Nephron progenitor cell (in vitro differentiated cells): ENCODE measurements around the gene COL4A2.

ENCODE experiments used
- DNase-seq: peaks from one replicate; pipeline ENCODE4 v3.0.0; 2021
- H3K27ac Mint-ChIP-seq: 2 replicates; pipeline ENCODE4 v1.8.0; 2021; ENCODE audit warnings: mild to moderate bottlenecking, moderate library complexity, mixed read lengths
- H3K27me3 Mint-ChIP-seq: 2 replicates; pipeline ENCODE4 v1.8.0; 2021; ENCODE audit warnings: mild to moderate bottlenecking, low read depth, mixed read lengths; ENCODE audit not compliant: poor library complexity
- H3K36me3 Mint-ChIP-seq: 2 replicates; pipeline ENCODE4 v1.8.0; 2021; ENCODE audit warnings: low read depth, mixed read lengths
- H3K4me1 Mint-ChIP-seq: 2 replicates; pipeline ENCODE4 v1.8.0; 2021; ENCODE audit warnings: mixed read lengths
- H3K4me3 Mint-ChIP-seq: 2 replicates; pipeline ENCODE4 v1.8.0; 2021; ENCODE audit warnings: mild to moderate bottlenecking, moderate library complexity, mixed read lengths
- H3K9me3 Mint-ChIP-seq: 2 replicates; pipeline ENCODE4 v1.8.0; 2021; ENCODE audit warnings: mild to moderate bottlenecking, moderate library complexity, mixed read lengths
- CTCF ChIP-seq: fragments of 200-600 bp; sonication (generic); IDR thresholded peaks from 2 replicates; pipeline ENCODE4 v1.5.0; 2021; ENCODE audit warnings: antibody characterized with exemption

COL4A2 gene

GRCh38 chr13:110397436-110398115 lies 90.5 kb downstream of the COL4A2 start:
- DNase-seq: no peak
- TF ChIP-seq CTCF: no peak
- Mint-ChIP-seq H3K4me1 (peaks cover 30% of the 10 kb centered on the region), H3K27me3 (peaks cover 3% of the 10 kb centered on the region), H3K36me3 (peaks cover 72% of the 10 kb centered on the region), H3K9me3 (peaks cover 6% of the 10 kb centered on the region), H3K27ac (peak overlapping the region; percentile 7), H3K4me3 (no peak overlapping the region)

GRCh38 chr13:110398564-110399507 lies 91.8 kb downstream of the COL4A2 start:
- TF ChIP-seq CTCF: no peak
- H3K36me3 Mint-ChIP-seq: peaks cover 81% of the 10 kb centered on the region
- no peak for DNase-seq
- no peak overlapping the region for H3K4me3 Mint-ChIP-seq
- H3K27me3 Mint-ChIP-seq: peaks cover 3% of the 10 kb centered on the region
- peaks cover 3% of the 10 kb centered on the region for H3K9me3 Mint-ChIP-seq
- no peak overlapping the region for H3K27ac Mint-ChIP-seq
- peaks cover 33% of the 10 kb centered on the region for H3K4me1 Mint-ChIP-seq

- no peak for DNase-seq
- peaks cover 34% of the 10 kb centered on the region for H3K4me1 Mint-ChIP-seq
- H3K27ac Mint-ChIP-seq: no peak overlapping the region
- no peaks in the 10 kb centered on the region for H3K27me3 Mint-ChIP-seq
- peaks cover 73% of the 10 kb centered on the region for H3K36me3 Mint-ChIP-seq
- peaks cover 3% of the 10 kb centered on the region for H3K9me3 Mint-ChIP-seq
- no peak for TF ChIP-seq CTCF
- H3K4me3 Mint-ChIP-seq: no peak overlapping the region
Measured at GRCh38 chr13:110399801-110400200, 92.7 kb downstream of the COL4A2 start.

- Mint-ChIP-seq H3K9me3 (no peaks in the 10 kb centered on the region), H3K27ac (no peak overlapping the region), H3K27me3 (no peaks in the 10 kb centered on the region), H3K4me3 (no peak overlapping the region), H3K4me1 (peaks cover 38% of the 10 kb centered on the region), H3K36me3 (peaks cover 63% of the 10 kb centered on the region)
- no peak for DNase-seq
- TF ChIP-seq CTCF: no peak
Measured at GRCh38 chr13:110400786-110401533, 93.9 kb downstream of the COL4A2 start.

GRCh38 chr13:110402299-110403069 lies 95.4 kb downstream of the COL4A2 start:
- Mint-ChIP-seq H3K4me3 (no peak overlapping the region), H3K27me3 (no peaks in the 10 kb centered on the region), H3K27ac (no peak overlapping the region), H3K36me3 (peaks cover 59% of the 10 kb centered on the region), H3K9me3 (no peaks in the 10 kb centered on the region), H3K4me1 (peaks cover 46% of the 10 kb centered on the region)
- TF ChIP-seq CTCF: no peak
- DNase-seq: no peak
